Neuron (in vitro differentiated cells): ENCODE measurements around the gene GIT2.
"Not testable (repeated sequence)": the region's sequence is repeated elsewhere in the genome, so short reads cannot be mapped to it uniquely, and the experiment has no call there.

Source experiments
- H2AFZ ChIP-seq: one replicate; pipeline ENCODE4 v1.6.1; 2013; ENCODE audit warnings: low read depth, mild to moderate bottlenecking, inconsistent platforms, low read length, moderate library complexity
- H3K27me3 ChIP-seq: one replicate; pipeline ENCODE4 v1.6.1; 2013; ENCODE audit warnings: low read length; ENCODE audit not compliant: insufficient read depth
- H3K36me3 ChIP-seq: one replicate; pipeline ENCODE4 v1.6.1; 2013; ENCODE audit warnings: low read length; ENCODE audit not compliant: insufficient read depth
- H3K4me1 ChIP-seq: one replicate; pipeline ENCODE4 v1.6.1; 2013; ENCODE audit warnings: low read length; ENCODE audit not compliant: insufficient read depth
- H3K4me3 ChIP-seq: 2 replicates; pipeline ENCODE4 v1.5.1; 2013; ENCODE audit warnings: mild to moderate bottlenecking, low read length, moderate library complexity
- H3K9me3 ChIP-seq: one replicate; pipeline ENCODE4 v1.6.1; 2013; ENCODE audit warnings: low read length

GIT2 gene

GRCh38 chr12:109987615-109988014 lies 8.6 kb downstream of the GIT2 start:
- Histone ChIP-seq H2AFZ (no peak overlapping the region), H3K4me1 (no peaks in the 10 kb centered on the region), H3K36me3 (peaks cover 53% of the 10 kb centered on the region), H3K27me3 (no peaks in the 10 kb centered on the region), H3K9me3 (no peaks in the 10 kb centered on the region), H3K4me3 (no peak overlapping the region)

DNA sequence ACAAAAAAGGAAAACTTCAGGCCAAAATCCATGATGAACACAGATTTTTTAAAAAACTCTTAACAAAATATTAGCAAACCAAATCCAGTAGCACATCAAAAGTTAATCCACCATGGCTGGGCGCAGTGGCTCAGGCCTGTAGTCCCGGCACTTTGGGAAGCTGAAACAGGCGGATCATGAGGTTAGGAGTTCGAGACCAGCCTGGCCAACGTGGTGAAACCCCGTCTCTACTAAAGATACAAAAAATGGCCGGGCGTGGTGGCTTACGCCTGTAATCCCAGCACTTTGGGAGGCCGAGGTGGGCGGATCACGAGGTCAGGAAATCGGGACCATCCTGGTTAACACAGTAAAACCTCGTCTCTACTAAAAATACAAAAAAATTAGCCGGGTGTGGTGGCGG lies 9.9 kb downstream of the GIT2 start:
- peaks cover 57% of the 10 kb centered on the region for H3K36me3 ChIP-seq

GRCh38 chr12:109983432-109984142 lies 12.6 kb downstream of the GIT2 start:
- Histone ChIP-seq H3K4me3 (no peak overlapping the region), H3K27me3 (no peaks in the 10 kb centered on the region), H2AFZ (no peak overlapping the region), H3K4me1 (no peaks in the 10 kb centered on the region), H3K36me3 (peaks cover 61% of the 10 kb centered on the region), H3K9me3 (no peaks in the 10 kb centered on the region)

More for the DNA sequence above, 9.9 kb downstream of the GIT2 start:
- H3K4me3 ChIP-seq, H3K27me3 ChIP-seq, H3K9me3 ChIP-seq, H2AFZ ChIP-seq, H3K4me1 ChIP-seq: not testable (repeated sequence)

DNA sequence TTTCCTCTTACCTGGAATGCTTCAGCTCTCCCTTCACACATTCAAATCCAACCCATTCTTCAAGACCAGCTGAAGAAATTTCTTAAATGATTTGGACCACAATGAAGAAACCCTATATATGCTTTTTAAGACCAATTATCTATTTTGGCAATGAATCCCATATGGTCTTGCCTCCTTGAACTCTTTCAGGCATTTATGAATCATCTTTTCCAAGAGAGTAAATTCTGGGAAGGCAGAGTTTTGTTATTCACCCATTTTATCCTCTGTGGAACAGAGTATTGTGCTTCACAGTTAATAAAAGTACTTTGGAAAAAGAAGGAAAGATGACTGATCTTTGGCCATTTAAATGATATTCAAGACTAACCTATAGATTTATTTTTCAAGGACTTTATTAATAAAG lies 14.0 kb downstream of the GIT2 start:
- H2AFZ ChIP-seq, result no peak overlapping the region
- H3K9me3 ChIP-seq, result no peaks in the 10 kb centered on the region
- H3K36me3 ChIP-seq, result peaks cover 58% of the 10 kb centered on the region

GRCh38 chr12:109981311-109981710 lies 14.9 kb downstream of the GIT2 start:
- Histone ChIP-seq H3K9me3 (no peaks in the 10 kb centered on the region), H2AFZ (no peak overlapping the region)

More for the DNA sequence above, 14.0 kb downstream of the GIT2 start:
- H3K4me3 ChIP-seq, result no peak overlapping the region
- no peaks in the 10 kb centered on the region for H3K4me1 ChIP-seq
- H3K27me3 ChIP-seq, result no peaks in the 10 kb centered on the region

GRCh38 chr12:109972821-109973220 lies 23.3 kb downstream of the GIT2 start:
- Histone ChIP-seq H2AFZ (no peak overlapping the region), H3K9me3 (no peaks in the 10 kb centered on the region), H3K27me3 (no peaks in the 10 kb centered on the region), H3K36me3 (peaks cover 36% of the 10 kb centered on the region), H3K4me3 (no peak overlapping the region), H3K4me1 (no peaks in the 10 kb centered on the region)

More at GRCh38 chr12:109981311-109981710, 14.9 kb downstream of the GIT2 start:
- no peaks in the 10 kb centered on the region for H3K4me1 ChIP-seq
- H3K27me3 ChIP-seq, result no peaks in the 10 kb centered on the region
- H3K4me3 ChIP-seq, result no peak overlapping the region
- peaks cover 65% of the 10 kb centered on the region for H3K36me3 ChIP-seq

DNA sequence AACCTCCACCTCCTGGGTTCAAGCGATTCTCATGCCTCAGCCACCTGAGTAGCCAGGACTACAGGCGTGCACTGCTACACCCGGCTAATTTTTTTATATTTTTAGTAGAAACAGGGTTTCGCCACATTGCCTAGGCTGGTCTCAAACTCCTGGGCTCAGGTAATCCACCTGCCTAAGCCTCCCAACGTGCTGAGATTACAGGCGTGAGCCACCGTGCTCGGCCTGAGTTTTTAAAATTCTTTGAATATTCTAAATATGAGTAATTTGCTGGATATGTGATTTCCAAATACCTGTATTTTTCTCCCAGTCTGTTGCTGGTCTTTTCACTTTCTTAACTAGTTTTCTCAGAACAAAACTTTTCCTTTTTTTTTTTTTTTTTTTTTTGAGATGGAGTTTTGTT lies 27.4 kb downstream of the GIT2 start:
- H3K4me1 ChIP-seq, result no peaks in the 10 kb centered on the region
- H3K36me3 ChIP-seq, result peaks cover 37% of the 10 kb centered on the region
- H2AFZ ChIP-seq, result no peak overlapping the region
- no peak overlapping the region for H3K4me3 ChIP-seq
- no peaks in the 10 kb centered on the region for H3K27me3 ChIP-seq
- H3K9me3 ChIP-seq, result no peaks in the 10 kb centered on the region

DNA sequence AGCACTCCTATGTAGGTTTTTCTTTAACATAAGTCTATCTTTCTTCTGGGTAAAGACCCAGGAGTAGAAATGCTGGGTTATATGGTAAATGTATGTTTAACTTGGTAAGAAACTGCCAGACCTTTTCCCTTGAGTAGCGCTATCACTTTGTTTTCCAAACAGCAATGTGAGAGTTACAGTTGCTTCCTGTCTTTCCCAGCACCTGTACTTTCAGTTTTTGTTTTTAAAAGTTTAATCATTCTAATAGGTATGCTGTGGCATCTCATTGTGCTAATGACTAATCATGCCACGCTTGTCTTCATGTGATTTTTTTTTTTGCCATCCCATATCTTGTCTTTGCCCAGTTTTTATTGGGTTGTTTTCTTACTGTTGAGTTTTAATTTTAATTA lies 28.1 kb downstream of the GIT2 start:
- no peaks in the 10 kb centered on the region for H3K27me3 ChIP-seq
- H3K9me3 ChIP-seq, result no peaks in the 10 kb centered on the region
- H2AFZ ChIP-seq, result no peak overlapping the region
- no peak overlapping the region for H3K4me3 ChIP-seq
- no peaks in the 10 kb centered on the region for H3K4me1 ChIP-seq
- H3K36me3 ChIP-seq, result peaks cover 39% of the 10 kb centered on the region

- Histone ChIP-seq H3K36me3 (peaks cover 36% of the 10 kb centered on the region), H3K27me3 (no peaks in the 10 kb centered on the region), H2AFZ (no peak overlapping the region), H3K9me3 (no peaks in the 10 kb centered on the region), H3K4me1 (no peaks in the 10 kb centered on the region), H3K4me3 (no peak overlapping the region)
Measured at GRCh38 chr12:109967383-109968031, 28.7 kb downstream of the GIT2 start.

GRCh38 chr12:109966546-109966945 lies 29.6 kb downstream of the GIT2 start:
- no peaks in the 10 kb centered on the region for H3K4me1 ChIP-seq
- H3K9me3 ChIP-seq, result no peaks in the 10 kb centered on the region
- no peaks in the 10 kb centered on the region for H3K27me3 ChIP-seq
- no peak overlapping the region for H3K4me3 ChIP-seq
- peaks cover 40% of the 10 kb centered on the region for H3K36me3 ChIP-seq
- no peak overlapping the region for H2AFZ ChIP-seq

- H3K36me3 ChIP-seq, result peaks cover 42% of the 10 kb centered on the region
- no peaks in the 10 kb centered on the region for H3K9me3 ChIP-seq
- H3K4me1 ChIP-seq, result no peaks in the 10 kb centered on the region
- H2AFZ ChIP-seq, result no peak overlapping the region
- no peaks in the 10 kb centered on the region for H3K27me3 ChIP-seq
- no peak overlapping the region for H3K4me3 ChIP-seq
Measured at GRCh38 chr12:109963743-109964429, 32.3 kb downstream of the GIT2 start.

- H3K27me3 ChIP-seq, result no peaks in the 10 kb centered on the region
- H3K4me1 ChIP-seq, result no peaks in the 10 kb centered on the region
- H3K36me3 ChIP-seq, result peaks cover 42% of the 10 kb centered on the region
- H2AFZ ChIP-seq, result no peak overlapping the region
- no peaks in the 10 kb centered on the region for H3K9me3 ChIP-seq
- no peak overlapping the region for H3K4me3 ChIP-seq
Measured at GRCh38 chr12:109963330-109963729, 32.8 kb downstream of the GIT2 start.

DNA sequence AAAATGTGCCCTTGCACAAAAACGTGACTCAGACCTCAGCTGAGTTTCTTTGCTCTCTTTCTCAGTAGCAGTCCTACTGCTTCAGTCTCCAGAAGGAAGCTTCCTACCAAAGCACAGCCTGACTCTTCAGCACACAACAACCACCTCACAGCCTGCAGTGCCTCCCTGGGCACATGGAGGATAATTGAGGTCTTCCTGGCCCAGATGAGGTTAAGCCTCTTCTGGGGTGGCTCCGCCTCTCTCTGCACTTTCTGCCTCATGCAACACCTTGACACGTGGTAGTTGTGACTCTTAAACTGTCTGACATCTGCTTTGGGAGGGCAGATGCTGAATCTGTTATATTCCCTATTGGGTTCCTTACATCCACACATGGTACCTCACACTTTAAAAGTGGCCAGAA lies 33.8 kb downstream of the GIT2 start:
- H3K36me3 ChIP-seq, result peaks cover 39% of the 10 kb centered on the region

More for the DNA sequence above, 33.8 kb downstream of the GIT2 start:
- H3K4me1 ChIP-seq, result no peaks in the 10 kb centered on the region
- no peaks in the 10 kb centered on the region for H3K9me3 ChIP-seq
- no peaks in the 10 kb centered on the region for H3K27me3 ChIP-seq
- no peak overlapping the region for H3K4me3 ChIP-seq
- H2AFZ ChIP-seq, result no peak overlapping the region
